Activated CD4-positive, alpha-beta T cell treated with anti-CD3 and anti-CD28 coated beads, Interleukin-2, Interleukin-4, amounts not matched to agents 100 ng/mL and 50 ng/mL, durations not matched to agents 16 hours and 8 hours (primary cell): ENCODE data around the gene LAMTOR5.
A peak's percentile ranks its signal among the peaks of the same experiment; 100 is the strongest.
"Not testable (repeated sequence)": the region's sequence is repeated elsewhere in the genome, so short reads cannot be mapped to it uniquely, and the experiment has no call there.

Source experiments
- DNase-seq: peaks from one replicate; pipeline ENCODE4 v3.0.0-alpha.2; 2020; ENCODE audit warnings: low spot score

The LAMTOR5 gene

GRCh38 chr1:110407260-110408210, at the start of gene LAMTOR5:
LAMTOR5 (minus strand) TSS chr1:110407694; CDS start chr1:110407620, 74 bp downstream.
- peak; percentile 95 for DNase-seq

DNA sequence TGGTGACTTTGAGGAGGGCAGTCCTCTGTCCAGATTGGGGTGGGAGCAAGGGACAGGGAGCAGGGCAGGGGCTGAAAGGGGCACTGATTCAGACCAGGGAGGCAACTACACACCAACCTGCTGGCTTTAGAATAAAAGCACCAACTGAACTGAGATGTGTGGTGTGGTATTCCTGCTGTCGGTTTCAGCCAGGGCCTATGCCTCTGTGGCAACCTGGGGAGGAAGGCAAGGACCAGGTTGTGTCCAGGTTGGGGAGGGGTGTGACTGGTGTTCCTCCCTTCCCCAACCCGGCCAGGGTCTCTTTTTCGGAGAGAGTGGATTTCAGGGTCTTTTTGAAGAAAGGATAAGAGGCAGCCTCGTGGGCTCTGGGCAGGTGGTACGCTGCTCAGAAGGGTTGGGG, 49.7 kb upstream of the LAMTOR5 start:
- no peak for DNase-seq

DNA sequence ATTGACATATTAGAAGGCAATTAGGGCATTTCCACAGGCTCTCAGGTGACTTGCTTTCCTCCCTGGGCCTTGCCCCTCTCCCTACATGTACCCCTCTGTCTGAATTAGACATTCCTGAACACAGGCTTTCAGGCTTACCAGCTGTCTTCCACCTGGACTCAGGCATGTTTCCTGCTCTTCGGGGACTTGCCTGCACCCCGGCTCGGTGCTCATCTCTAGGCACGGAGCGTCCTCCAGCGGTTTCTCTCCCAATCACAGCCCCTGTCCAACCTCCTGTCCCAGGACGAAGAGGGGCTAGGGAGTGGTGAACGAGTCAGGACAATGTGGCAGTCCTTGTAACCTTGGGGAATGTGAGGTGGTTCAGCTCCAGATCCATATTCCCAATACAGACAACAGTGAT, 47.7 kb upstream of the LAMTOR5 start:
- no peak for DNase-seq

DNA sequence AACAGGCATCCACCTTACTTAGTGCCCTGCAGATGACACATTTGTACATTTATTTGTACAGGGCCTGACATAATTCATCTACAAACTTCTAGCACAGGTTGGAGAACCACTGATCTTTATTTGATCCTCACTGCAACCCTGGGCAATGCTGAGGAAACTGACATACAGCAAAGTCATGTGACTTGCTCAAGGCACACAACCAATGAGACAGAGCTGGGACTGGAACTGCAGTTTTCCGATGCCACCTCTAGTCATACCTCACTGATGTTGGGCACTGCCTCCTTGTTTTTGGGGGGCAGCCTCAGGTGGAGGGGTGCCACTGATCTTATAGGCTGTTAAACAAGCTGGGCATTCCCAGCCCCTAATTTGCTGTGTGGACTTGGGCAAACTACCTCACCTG, 46.8 kb upstream of the LAMTOR5 start:
- no peak for DNase-seq

GRCh38 chr1:110453829-110454228, 46.3 kb upstream of the LAMTOR5 start:
- DNase-seq: no peak

DNA sequence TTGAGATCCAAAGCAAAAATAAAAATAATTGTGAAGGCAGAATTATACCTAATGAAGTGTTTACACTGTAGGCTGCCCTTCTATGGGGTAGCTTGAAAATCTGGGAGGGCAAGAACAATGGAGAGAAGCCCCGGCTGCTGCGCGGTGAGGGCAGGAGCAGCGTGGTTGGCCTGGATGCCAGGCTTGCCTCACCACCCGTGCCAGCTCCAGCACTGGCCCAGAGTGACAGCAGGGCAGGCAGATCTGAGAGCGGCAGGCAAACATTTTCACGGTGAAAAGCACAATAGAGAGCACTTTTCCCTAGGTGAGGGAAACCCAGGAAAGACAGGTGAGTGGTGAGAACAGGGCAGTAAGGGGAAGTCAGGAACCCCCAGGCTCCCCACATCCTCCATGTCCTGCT, 44.8 kb upstream of the LAMTOR5 start:
- no peak for DNase-seq

GRCh38 chr1:110450929-110451328, 43.4 kb upstream of the LAMTOR5 start, which contains the start of gene PROK1:
PROK1 (plus strand) TSS chr1:110451149; CDS start chr1:110451217, 68 bp downstream.
- DNase-seq: no peak

DNA sequence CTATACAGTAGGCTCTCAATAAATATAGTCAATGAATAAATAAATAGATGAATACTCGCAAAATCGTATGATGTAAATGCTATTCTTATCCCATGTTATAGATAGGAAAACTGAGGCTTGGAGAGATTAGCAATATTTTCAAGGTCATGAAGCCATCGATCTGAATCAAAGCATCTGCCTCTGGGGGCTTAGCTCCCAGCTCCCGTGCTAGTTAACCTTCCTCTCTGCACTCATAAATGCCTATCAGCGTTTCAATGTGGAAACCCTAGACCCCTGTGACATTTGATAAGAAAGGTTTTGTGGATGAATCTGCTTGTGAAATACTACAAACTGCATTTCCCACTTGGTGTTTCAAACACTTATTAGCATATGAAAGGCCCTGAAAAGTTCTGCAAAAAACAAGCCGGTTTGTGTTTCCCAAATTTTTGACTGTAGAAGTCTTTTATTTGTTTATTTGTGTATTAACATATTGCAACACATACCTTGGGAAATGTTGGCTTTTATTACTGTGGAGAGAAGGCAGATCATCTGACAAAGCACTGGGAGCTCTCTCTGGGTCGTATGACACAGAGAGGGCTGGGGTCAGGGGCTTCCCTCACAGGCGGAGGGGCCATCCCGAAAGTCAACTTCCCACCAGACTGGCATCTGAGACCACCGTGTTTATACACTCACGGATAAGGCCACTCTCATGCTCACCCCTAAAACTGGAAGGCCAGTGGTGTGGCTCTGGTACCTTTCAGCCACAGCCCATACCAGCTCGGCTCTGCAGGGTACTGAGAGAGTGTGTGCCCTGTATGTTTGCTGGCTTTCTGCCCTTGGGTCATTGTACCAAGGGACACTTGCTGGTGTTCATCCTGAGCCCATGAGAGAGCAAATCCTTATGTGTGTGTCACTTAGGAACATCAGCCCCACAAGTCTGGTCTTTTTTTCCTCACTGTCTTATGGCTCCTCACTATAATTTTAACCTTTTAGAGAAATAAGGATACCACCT, 42.5 kb upstream of the LAMTOR5 start:
- no peak for DNase-seq

- DNase-seq: no peak
These were observed 37.1 kb upstream of the LAMTOR5 start for GRCh38 chr1:110444561-110444960.

- no peak for DNase-seq
These were observed 36.0 kb upstream of the LAMTOR5 start for GRCh38 chr1:110443451-110443850.

DNA sequence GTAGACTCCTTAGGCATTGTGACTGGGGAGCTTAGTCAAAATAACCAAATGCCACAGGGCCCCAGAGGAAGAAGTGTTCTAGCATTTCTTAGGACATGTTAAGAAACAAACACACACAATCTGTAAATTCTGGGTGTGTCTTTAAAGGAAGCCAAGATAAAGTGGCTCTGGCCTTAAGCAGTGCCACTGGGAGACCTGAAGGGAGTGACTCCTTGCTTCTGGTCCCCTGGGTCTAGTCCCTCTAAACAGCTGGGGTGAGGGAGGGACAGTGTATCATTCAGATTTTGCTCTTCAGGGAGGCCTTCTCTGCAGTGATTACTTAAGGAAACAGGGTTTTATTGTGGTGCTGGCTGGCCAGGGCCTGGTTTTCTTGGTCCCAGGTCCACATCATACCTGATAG, 34.4 kb upstream of the LAMTOR5 start:
- no peak for DNase-seq

- DNase-seq: no peak
These were observed 33.4 kb upstream of the LAMTOR5 start for GRCh38 chr1:110440877-110441276.

GRCh38 chr1:110439873-110440272, 32.4 kb upstream of the LAMTOR5 start:
- DNase-seq: not testable (repeated sequence)

DNA sequence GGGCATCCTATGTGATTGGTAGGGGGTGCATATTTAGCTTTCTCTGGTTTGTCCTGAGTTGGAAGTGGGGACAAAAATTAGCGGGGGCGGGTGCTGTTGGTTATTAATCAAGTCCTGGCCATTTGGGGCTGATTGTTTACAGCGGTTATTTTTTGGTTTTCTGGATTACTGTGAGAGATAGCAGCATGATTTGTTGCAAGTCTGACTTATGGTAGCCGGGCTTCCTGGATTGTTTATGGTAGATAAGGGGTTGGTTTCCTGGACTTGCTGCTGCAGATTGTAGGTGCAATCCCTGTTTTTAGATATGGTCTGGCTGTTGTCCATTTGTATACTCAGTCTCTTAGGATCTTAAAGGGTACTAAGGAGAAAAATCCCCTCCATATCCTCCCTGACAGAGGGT, 31.4 kb upstream of the LAMTOR5 start:
- DNase-seq: no peak

- DNase-seq: not testable (repeated sequence)
These were observed 30.3 kb upstream of the LAMTOR5 start for GRCh38 chr1:110437645-110438299.

DNA sequence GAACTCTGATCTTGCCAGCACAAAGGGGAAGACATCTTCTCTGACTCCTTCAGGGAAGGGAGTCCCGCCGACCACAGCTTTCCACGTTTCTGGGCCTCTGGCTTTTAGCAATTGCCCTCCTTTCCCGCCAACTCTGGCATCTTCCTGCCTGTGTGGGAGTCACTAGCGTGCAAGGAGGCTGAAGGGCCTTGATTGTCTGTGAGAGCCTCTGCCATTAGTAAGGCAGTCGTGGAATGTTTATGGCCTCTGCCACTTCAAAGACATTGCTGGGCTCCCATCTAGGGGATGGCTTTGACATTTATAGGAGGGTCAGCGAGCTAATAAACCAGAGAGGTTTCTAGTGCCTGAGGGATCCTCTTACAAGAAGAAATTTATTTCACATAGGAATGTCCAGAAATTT, 29.1 kb upstream of the LAMTOR5 start:
- DNase-seq: no peak

DNA sequence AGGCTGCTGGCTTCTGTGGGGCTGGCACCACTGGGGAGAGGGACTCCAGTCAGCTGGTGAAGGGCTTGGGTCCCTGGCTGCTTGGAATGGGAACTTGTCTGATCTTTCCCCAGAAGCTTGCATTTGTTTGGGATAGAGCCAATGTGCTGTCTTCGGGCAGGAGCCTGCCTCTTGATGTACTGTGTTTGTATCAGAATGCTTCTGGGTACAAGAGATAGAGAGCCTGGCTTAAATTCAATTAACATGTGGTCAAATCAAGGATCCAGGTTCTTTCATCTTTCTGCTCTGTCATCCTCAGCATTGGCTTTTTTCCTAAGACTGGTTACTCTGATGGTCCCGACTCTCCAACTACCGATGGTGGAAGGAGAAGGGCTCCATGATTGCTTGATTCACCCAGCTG, 27.5 kb upstream of the LAMTOR5 start:
- DNase-seq: no peak

GRCh38 chr1:110433803-110434202, 26.3 kb upstream of the LAMTOR5 start:
- DNase-seq: no peak

GRCh38 chr1:110433213-110433612, 25.7 kb upstream of the LAMTOR5 start:
- DNase-seq: no peak

DNA sequence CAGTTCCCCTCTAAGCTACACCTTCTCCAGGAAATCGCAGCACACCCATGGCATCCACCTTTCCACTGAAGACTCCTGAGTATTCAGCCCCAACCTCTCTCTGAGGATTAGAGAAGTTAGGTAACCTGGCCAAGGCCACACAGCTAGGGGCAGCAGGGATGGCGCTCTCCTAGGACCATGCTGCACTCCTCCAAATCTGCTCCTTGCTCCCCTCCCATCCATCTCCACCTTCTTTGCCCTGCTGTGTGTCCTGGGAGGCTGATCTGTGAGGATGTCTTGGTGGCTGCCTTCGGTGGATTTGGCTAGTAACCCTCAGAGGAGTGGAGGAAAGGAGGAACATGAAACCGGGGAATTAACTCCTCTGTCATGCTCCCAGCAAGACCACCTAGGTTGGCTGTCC, 23.4 kb upstream of the LAMTOR5 start:
- no peak for DNase-seq

DNA sequence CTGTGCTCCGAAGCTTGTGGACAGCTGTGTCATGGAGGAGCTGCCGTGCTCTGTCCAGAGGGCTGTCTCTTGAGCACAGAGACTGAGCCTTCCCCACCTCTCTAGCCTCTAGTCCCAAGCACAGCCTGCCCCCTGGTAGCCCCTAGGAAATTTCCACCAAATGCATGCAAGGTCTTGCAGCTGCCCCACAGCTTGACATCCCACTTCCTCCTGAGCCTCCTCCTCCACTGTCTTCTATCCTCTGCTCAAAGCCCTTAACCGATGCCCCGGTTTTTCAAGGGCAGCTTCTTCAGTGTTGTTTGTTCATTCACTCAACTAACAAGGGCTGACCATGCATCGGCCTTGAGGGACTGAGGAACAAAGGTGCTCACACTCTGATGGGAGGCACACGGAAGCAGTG, 22.9 kb upstream of the LAMTOR5 start:
- DNase-seq: no peak

- no peak for DNase-seq
These were observed 21.5 kb upstream of the LAMTOR5 start for GRCh38 chr1:110428946-110429345.
